ENCODE results near the gene RNF32.

GRCh38 chr7:156652886-156653568, 12.5 kb downstream of the RNF32 start:
- TF ChIP-seq CTCF (IDR thresholded peaks at IDR 0.05) (no peak), POLR2A (IDR thresholded peaks at IDR 0.05) (no peak)
